22Rv1 (cell line): ENCODE data around the gene GOPC.

Experiments used
- H3K27ac ChIP-seq: fragments of 450-650 bp; 2 replicates; pipeline ENCODE4 v1.5.1; 2017
- ZFX ChIP-seq: fragments of 450-650 bp; IDR thresholded peaks from 2 replicates; pipeline ENCODE4 v1.6.1; 2017; ENCODE audit warnings: antibody characterized with exemption, borderline replicate concordance
- TF ChIP-seq, protein P1 (sequence below): fragments of 450-650 bp; IDR thresholded peaks from 2 replicates; pipeline ENCODE4 v1.5.1; 2017; ENCODE audit warnings: mild to moderate bottlenecking

Gene GOPC

DNA sequence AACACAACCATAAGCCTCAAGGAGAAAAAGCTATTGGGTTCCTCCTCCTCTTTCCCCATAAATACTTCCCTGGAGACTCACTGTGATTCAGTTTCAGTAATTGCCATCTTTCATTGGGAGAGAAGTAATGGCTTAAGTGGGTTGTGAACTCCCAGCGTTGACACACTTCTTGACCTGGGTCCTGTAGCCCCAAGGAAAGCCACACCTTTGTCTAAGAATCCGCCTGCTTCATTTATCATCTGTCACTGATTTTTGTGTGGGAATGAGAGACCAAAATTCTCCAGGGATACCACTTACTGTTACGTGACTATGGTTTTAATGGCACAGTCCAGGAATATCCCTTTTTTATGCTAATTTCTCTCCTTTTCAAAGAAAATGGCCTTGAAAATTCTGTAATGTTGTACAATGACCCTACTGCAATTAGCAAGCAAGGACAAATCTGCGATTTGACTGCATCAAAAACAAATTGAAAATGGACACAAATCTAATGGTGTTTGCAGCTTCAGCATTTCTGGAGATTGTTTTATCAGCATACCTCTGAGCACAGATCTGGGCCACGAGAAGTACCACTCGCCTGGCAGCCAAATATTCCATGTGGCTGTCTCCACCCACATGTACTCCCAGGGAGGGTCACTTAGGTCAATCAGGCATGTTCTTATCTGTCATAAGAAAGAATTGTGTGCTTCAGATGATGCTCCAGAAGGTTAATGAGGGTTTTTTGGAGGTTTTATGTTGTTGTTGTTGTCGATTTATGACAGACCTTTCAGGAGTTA is 90.1 kb downstream of the GOPC start:
- TF ChIP-seq, protein P1, sequence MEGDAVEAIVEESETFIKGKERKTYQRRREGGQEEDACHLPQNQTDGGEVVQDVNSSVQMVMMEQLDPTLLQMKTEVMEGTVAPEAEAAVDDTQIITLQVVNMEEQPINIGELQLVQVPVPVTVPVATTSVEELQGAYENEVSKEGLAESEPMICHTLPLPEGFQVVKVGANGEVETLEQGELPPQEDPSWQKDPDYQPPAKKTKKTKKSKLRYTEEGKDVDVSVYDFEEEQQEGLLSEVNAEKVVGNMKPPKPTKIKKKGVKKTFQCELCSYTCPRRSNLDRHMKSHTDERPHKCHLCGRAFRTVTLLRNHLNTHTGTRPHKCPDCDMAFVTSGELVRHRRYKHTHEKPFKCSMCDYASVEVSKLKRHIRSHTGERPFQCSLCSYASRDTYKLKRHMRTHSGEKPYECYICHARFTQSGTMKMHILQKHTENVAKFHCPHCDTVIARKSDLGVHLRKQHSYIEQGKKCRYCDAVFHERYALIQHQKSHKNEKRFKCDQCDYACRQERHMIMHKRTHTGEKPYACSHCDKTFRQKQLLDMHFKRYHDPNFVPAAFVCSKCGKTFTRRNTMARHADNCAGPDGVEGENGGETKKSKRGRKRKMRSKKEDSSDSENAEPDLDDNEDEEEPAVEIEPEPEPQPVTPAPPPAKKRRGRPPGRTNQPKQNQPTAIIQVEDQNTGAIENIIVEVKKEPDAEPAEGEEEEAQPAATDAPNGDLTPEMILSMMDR, result no peak
- no peak for TF ChIP-seq ZFX
- H3K27ac ChIP-seq, result no peak overlapping the region
